Measurements from ENCODE around the gene IGLL5.
"Not testable (repeated sequence)": the region's sequence is repeated elsewhere in the genome, so short reads cannot be mapped to it uniquely, and the experiment has no call there.

IGLL5 gene

DNA sequence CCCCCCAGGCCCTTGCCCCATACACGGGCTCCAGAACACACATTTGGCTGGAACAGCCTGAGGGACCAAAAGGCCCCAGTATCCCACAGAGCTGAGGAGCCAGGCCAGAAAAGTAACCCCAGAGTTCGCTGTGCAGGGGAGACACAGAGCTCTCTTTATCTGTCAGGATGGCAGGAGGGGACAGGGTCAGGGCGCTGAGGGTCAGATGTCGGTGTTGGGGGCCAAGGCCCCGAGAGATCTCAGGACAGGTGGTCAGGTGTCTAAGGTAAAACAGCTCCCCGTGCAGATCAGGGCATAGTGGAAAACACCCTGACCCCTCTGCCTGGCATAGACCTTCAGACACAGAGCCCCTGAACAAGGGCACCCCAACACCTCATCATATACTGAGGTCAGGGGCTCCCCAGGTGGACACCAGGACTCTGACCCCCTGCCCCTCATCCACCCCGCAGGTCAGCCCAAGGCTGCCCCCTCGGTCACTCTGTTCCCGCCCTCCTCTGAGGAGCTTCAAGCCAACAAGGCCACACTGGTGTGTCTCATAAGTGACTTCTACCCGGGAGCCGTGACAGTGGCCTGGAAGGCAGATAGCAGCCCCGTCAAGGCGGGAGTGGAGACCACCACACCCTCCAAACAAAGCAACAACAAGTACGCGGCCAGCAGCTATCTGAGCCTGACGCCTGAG, 13.1 kb downstream of the IGLL5 start:
- not testable (repeated sequence) for DNase-seq (ENCODE audit: low read depth)

DNA sequence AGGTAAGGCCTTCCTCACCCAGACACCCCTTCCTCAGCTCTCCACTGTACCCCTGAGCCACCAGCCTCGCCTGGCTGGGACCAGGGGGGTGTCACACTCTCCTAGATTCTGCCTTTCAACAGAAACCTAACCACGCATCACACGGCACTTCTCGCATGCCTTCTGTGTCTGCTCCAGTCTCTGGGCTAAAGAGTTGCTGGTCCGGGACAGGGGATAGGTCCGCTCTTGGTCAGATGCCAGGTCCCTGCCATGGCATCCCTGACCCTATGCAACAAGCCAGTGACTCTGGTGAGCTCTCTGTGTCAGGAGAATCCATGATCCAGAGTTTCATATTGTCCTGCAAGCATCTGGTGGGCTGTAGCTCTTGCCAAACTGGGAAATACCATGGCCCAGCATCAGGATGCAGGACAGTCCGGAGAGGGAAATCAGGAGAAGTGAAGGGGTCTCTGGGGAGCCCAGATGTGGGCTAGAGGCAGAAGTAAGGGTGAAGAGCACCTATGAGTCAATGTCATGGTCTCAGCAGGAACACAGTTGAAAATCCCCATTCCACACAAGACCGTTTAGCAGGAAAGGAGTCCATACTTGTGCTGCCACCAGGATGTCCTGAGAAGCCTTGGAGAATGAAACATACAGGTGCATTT, 14.1 kb downstream of the IGLL5 start:
- DNase-seq (ENCODE audit: low read depth) = no peak

DNA sequence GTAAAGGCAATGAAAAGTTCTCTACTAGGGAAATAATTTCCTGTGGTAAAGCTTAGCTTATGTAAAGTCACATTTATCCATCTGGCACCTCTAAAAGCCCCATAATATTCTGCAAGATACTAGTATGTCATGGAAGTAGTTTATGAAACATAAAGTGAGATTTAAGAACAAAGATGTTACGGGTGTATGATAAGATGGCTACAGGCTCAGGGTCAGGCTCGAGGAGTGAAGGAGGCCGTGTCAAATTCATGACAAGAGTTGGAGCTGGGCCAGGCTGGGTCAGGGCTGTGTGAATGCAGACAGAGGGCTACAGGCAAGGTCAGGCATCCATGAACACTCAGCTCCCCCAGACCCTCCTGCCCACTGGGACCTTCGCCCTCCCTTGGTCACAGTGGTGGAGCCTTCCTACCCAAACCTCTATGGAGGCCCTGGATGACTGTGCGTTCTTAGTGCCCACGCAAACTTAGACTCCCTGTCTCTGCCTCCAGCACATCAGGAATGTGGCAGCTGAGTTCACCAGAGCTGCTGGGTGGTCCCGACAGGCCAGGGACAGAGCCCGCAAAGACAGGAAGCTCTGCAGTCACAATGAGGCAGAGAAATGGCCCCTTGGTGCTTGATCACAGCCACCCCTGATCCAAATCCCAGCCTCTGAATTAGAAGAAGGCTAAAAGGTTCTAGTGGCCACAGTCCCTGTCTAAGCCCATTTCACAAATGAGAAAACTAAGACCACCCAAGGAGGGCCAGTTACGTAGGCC, 14.8 kb downstream of the IGLL5 start:
- DNase-seq (ENCODE audit: low read depth) = no peak

DNA sequence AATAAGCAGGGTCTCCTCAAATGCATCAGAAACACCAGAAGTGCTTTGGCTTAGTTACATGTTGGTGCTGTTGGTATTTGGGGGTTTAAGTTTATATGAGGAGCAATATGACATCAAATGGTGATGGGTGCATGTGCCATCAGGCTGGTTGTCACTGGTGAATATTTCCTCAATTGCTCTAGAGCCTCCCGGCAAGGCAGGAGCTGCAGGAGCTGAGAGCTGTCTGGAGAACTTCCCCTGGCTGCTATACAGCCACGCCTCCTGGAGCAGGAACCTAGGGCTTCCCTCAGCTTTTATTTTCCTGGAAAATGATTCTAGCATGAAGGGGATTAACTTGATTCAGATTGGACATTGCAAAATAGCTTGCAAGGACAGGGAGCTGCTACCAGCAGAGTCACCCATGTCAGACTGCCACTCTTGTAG, 15.8 kb downstream of the IGLL5 start:
- DNase-seq (ENCODE audit: low read depth) = no peak

DNA sequence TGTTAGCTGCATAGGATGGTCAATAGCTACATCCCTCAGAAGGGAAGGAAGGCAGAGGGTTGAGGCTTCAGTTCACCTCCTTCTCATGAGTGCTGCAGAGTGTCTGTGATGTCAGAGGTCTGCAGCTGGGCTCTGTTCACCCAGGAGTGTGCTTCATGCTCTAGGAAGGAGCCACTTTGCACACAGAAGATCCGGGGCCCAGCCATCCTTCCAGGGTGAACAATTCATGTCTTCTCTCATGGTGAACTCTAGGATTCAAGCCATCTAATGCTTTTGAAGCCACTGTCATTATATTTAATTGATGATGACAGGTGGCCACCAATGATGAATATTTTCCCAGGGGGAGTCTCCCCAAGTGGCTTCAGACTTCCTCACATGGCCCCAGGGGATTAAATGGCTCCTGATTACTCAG, 16.2 kb downstream of the IGLL5 start:
- DNase-seq (ENCODE audit: low read depth) = not testable (repeated sequence)

DNA sequence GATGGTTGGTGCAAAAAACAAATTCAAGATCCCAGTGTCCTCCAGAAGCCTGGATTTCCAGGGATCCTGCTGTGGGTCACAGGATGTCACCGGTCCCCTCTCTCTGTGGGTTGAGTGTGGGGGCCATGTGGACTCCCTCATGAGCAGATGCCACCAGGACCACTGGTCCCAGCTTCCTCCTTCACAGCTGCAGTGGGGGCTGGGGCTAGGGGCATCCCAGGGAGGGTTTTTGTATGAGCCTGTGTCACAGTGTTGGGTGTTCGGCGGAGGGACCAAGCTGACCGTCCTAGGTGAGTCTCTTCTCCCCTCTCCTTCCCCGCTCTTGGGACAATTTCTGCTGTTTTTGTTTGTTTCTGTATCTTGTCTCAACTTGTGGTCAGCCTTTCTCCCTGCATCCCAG, 17.1 kb downstream of the IGLL5 start:
- DNase-seq (ENCODE audit: low read depth) = not testable (repeated sequence)

DNA sequence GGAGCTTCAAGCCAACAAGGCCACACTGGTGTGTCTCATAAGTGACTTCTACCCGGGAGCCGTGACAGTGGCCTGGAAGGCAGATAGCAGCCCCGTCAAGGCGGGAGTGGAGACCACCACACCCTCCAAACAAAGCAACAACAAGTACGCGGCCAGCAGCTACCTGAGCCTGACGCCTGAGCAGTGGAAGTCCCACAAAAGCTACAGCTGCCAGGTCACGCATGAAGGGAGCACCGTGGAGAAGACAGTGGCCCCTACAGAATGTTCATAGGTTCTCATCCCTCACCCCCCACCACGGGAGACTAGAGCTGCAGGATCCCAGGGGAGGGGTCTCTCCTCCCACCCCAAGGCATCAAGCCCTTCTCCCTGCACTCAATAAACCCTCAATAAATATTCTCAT, 18.8 kb downstream of the IGLL5 start:
- not testable (repeated sequence) for DNase-seq (ENCODE audit: low read depth)

DNA sequence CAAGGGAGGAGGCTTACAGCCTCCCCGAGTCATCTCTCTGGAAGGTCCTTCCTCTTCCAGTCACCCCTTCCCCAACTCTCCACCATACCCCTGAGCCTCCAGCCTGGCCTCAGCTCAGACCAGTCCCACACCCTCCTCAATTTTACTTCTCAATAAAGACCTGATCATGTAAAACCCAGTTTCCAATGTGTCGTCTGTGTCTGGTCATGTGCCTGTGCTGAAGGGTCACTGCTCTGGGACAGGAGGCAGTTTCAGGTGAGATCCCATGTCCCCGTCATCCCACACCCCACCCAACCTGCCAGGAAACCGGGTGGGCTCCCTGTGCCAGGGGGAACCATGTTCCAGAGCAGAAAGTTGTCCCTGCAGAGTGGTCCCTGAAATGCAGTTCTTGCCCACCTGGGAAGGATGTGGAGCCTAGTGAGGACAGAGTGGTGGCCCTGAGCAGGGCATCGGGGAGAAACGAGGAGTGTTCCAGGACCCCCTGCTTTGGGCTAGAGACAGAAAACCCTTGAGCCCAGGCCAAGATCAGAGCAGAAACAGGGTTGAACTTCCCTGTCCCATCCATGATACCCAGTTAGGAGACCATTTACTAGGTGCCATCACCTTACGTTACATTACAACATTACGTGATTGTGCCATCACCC, 19.4 kb downstream of the IGLL5 start:
- DNase-seq (ENCODE audit: low read depth) = no peak

DNA sequence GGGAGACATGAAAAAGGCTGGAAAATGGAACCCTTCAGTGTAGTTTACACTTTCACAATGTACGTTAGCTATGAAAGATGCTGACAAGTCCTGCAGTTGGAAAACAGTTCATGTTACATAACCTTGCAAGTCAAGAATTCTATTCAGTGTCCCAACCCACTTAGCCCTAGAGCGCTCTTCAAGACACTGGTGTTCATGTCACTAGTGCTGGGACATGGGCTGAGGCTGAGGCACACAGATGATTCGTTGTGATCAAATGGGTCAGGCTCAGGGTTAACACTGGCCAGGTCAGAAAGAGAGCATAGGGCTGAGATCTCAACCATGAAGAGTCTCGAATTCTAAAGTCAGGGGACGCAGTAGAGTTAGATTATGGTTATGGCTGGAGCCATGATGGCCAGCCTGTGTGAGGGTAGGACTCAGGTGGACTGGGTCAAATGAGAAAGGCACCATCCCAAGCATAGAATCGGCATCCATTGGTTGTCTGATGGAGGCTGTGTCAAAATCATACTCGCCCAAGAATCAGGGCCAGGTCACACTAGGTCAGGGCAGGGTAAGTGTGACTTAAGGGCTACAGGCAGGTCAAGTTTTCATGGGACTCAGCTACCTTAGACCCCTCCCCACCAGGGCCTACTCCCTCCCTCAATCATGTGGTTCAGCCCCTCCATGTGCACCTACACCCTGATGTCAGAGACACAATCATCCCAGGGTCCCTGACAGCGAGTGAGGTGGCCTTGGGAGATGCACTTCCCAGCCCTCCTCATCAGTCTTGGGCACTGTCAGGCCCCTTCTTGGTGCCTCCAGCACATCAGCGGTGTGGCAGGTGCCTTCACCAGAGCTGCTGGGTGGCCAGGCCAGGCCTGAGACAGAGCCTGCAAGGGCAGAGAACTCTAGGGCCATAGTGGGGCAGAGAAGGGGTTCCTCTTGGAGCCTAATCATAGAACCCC, 20.2 kb downstream of the IGLL5 start:
- DNase-seq (ENCODE audit: low read depth) = no peak

DNA sequence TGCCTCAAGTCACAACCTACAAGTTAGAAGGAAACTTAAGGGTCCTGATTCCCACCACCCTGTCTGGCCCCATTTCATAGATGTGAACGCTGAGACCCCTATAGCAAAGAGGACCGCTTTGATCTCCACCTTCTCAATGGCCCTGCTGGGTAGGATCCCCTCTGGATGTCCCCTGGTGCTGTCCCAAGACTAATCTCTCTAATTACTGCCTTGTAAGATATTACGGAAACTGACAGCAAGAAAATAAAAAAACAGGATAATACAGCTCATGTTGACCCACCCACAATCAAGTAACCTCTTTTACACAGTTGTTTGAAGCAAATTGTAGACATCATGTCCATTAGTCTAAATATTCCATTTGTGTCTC, 20.9 kb downstream of the IGLL5 start:
- no peak for DNase-seq (ENCODE audit: low read depth)

DNA sequence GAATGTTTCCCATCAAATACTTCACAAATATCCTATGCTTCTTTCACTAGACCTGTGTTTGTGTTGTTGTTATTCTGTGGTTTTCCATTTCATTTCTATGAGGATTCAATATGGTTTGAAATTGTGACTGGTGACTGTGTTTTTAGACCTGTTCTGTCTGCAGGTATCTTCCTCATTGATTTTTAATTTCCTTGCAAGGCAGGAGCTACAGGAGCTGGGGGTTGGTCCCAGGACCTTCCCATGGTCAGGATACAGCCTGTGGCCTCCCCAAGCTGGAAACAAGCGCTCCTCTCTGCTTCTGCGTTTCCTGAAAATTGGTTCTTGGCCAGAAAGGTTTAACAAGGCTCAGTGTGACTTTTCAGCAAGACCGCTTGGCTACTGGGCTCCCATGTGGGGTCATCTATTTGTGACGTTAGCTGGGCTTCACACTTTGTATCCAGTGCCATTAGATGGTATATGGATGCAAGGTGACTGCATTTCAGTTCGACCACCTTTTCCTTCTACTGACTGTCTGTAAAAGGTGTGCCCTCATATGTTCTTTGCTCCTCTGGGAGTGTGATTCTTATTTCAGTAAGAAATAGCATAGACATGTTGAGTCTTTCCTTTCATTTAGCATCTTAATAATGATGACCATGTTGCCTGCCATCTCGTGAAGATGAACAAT, 21.5 kb downstream of the IGLL5 start:
- DNase-seq (ENCODE audit: low read depth) = no peak

DNA sequence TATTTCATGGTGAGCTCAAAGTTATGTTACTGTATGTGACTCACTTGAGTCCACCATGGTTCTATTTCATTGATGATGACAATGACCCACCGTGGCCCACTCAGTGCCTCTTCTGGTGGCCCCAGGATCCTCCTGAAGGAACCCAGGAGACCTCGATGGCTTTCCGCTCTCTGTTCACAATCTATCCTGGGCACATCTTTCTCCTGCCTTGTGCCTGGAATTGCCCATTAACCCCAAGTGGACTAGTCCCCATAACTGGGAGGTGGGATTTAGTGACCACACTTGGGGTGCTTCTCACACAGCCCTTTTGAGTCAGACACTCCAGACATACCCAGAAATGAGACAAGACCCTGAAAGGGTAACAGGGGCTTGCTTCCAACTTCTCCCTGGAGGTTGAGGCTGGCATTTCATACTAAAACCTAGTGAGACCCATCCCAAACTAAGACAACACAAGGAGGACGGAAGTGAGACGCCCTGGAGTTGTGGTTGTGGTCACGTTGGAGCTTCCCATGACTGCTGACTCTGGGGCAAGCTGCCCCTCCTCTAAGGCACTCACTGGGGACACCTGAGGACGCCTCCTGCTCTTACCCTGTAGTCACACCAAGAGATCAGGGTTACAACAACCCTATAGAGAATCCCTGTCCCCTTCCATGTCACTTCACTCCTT, 22.1 kb downstream of the IGLL5 start:
- DNase-seq (ENCODE audit: low read depth) = no peak

DNA sequence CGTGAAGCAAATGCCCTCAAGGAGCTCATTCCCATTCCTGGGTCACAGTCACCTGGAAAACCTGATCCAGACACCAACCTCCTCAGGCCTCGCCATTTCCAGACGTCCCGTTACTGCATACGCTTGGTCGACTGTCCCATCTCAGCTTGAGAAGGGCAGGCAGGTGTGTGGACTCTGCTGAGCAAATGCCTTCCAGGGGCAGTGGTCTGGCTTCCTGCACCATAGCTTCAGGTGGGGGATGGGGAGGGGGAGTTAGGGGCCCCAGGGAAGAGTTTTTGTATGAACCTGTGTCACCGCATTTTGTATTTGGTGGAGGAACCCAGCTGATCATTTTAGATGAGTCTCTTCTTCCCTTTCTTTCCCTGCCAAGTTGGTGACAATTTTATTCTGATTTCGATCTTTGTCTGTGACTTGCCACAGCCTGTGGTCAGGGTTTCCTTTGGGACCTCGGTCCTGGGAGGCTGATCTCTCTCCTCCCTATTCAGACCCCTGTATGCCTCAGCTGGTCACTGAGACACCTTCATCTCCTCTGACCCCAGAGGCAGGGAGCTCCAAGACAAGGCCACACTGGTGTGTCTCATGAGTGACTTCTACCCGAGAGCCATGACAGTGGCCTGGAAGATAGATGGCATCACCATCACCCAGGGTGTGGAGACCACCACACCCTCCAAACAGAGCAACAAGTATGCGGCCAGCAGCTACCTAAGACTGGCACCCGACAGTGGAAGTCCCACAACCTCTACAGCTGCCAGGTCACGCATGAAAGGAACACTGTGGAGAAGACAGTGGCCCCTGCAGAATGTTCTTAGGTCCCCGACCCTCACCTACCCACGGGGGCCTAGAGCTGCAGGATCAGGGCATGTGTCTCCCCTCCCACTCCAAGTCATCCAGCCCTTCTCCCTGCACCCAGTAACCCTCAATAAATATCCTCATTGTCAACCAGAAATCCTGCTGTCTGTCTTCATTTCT, 22.9 kb downstream of the IGLL5 start:
- DNase-seq (ENCODE audit: low read depth) = no peak

DNA sequence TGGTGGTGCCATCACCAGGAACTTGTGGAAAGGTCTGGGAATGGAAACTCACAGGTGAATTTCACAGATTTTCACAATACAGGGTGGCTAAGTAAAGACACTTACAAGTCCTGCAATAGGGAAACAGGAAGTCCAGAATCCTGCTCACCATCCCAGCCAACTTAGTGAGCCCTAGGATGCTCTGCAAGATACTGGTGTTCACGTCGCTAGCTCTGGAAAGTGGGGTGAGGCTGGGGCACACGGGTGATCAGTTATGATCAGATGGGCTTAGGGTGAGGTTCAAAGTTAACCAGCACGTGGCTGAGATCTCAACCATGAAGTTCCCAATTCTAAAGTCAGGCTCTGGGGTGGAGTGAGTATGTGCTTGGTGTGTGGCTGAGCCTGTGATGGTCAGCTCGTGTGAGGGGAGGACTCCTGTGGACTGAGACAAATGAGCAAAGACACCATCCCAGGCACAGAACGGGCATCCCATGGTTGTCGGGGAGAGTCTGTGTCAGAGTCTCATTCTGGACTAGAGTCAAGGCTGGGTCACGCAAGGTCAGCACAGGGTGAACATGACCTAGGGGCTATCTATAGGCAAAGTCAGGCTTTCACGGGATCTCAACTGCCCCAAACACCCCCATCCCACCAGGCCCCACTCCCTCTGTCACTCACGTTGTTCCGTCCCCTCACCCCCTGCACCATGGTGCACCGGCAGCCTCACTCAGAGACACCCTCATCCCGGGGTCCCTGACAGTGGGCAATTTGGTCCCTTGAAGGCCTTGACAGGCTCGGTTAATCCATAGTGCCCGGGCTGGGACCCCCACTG, 23.9 kb downstream of the IGLL5 start:
- DNase-seq (ENCODE audit: low read depth) = no peak

DNA sequence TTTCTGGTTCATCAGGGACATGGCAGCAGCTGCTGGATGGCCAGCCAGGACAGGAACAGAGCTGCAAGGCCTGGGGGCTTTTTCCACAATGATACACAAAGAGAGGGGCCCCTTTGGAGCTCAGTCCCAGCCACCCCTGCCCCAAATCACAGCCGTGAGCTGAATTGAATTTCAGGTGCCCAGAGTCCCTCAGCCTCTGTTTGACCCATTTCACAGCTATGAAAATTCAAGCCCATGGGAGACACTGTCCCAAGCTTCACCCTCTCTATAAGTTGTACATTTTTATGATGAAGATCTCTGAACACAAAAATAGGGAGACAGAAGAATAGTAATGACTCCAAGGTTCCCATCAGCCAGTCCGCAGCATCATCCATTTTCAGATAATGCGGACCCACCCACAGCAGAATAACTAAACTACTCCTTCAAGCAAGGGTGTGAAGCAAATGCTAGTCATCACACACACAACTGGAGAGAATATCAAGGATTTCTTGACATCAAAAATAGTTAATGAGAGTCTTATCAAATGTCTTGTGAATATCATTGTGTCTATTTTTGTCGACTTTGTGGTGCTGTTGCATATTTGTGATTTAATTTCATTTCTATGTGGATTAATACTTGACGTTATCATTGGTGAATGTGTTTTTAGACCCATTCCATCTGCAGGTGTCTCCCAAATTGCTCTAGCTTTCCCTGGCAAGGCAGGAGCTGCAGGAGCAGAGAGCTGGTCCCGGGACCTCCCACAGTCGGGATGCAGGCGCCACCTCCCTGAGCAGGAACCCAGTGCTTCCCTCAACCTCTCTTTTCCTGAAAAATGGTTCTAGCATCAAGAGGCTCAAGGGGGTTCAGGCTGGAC, 24.7 kb downstream of the IGLL5 start:
- no peak for DNase-seq (ENCODE audit: low read depth)

DNA sequence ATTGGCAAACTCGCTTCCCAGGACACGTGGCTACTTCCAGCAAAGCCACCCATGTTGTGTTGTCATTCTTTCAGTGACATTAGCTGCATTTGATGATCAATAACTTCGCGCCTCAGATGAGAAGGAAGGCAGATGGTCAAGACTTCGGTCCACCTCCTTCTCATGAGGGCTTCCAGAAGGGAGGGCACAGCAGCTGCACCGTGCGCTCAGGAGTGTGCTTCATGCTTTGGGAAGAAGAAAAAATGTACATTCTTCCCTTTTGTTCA, 25.3 kb downstream of the IGLL5 start:
- DNase-seq (ENCODE audit: low read depth) = no peak

DNA sequence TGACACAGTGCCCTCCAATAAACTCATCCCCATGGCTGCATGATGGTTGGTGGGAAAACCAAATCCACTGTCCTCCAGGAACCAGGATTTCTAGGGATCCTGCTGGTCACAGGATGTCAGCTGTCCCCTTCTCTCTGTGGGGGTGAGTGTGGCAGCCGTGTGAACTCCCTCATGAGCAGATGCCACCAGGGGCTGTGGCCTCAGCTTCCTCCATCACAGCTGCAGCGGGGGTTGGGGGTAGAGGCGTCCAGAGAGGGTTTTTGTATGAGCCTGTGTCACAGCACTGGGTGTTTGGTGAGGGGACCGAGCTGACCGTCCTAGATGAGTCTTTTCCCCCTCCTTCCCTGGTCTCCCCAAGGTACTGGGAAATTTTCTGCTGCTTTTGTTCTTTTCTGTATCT, 26.4 kb downstream of the IGLL5 start:
- DNase-seq (ENCODE audit: low read depth) = no peak
